Measurements from ENCODE around the gene SHISA9.
"Not testable (repeated sequence)": the region's sequence is repeated elsewhere in the genome, so short reads cannot be mapped to it uniquely, and the experiment has no call there.

SHISA9 gene

GRCh38 chr16:12900599-12901203 is 697 bp upstream of the SHISA9 start:
- DNase-seq: peak; percentile 54

GRCh38 chr16:12901204-12901596 is 198 bp upstream of the SHISA9 start:
- peak; percentile 80 for DNase-seq

DNA sequence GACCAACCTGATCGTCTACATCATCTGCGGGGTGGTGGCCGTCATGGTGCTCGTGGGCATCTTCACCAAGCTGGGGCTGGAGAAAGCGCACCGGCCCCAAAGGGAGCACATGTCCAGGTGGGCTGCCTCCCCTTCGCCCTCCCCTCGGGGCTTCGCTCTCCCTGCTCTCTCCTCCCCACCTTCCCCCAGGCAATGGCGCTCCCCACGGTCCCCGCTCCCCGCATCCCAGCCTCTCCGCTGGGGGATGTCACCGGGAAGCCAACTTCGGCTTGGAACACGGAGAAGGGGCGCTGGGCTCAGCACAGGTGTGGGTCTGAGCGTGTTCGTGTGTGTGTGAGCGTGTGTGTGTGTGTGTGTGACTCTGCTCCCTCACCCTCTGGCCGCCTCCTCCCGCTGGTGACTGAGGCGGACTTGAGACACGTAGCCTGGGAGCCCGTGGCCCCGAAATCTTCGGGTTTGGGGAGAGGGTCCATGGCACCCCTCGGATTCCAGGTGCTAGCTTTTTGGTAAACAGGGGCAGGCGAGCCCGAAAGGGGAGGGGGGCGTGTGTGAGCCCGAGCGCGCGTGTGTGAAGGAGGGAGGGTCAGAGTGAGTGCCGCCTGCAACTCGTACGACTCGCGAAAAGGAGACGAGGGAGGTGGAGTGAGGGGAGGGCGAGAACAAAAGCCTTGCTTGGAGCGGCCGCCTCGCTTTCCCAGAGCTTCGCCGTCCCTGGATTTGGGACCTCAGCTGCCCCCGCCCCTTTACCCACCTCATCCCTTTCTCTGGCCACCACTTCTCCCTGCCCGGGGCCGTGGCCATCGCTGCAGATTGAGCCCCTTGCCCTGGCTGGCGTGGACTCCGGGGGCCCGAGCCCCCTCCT is 1.3 kb downstream of the SHISA9 start:
- peak; percentile 52 for DNase-seq

DNA sequence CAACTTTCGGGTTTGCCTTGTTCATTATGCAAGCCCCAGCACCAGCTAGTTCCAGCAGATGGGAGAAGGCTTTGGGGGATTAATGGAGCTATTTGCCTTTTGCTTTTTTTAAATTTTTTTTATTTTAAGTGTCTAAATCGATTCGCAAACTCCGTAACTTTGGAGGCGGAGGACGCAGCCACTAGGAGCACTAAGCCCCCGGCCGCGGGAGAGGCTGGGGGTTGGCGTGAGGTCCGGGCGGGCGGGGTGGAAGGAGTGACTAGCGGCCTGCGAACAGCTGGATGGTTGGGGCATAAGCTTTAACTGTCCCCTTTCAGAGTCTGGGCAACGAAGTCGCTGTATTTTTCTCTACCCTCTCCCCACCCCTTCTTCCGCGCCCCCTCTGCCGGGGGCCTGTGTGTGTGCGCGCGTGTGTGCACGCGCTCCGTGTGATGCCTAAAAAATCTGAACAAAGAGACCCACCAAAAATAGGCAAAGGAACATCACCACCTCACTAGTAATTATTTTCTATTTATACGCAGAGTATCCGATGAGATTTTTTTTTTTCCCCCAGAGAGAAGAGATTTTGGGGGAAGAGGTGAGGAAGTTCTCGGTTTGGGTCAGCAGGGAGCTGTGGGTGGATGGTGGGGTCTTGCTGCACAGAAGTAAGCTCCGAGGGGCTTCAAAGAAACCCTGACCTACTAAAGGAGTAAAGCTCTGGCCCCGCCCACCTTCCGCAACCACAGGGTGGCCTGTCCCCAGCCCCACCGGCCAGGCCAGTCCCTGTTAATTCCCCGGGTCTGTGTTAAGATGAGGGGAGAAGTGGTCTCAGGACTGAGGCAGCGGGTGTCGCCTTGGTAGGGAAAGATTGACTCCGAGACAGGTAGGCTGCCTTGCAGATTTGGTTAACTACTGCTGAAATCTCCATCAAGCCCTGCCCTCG is 2.3 kb downstream of the SHISA9 start:
- peak; percentile 39 for DNase-seq

DNA sequence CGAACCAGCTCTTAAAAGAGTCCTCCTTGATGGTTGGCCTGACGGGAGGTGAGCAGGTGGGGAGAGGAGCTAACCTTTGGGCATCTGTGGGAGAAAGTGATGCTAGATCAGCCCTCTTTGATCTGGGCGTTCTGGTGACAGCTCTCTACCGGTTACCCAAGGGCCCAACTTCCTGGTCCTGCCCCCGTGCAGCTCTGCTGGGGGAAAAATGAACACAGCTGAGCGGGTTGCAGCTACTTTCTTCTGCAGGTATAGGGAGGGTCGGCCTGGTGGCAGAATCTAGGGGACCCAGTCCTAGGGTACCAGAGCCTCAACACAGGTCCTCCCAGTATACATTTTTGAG is 2.9 kb downstream of the SHISA9 start:
- DNase-seq: no peak

GRCh38 chr16:12906271-12906670 is 4.9 kb downstream of the SHISA9 start:
- no peak for DNase-seq

DNA sequence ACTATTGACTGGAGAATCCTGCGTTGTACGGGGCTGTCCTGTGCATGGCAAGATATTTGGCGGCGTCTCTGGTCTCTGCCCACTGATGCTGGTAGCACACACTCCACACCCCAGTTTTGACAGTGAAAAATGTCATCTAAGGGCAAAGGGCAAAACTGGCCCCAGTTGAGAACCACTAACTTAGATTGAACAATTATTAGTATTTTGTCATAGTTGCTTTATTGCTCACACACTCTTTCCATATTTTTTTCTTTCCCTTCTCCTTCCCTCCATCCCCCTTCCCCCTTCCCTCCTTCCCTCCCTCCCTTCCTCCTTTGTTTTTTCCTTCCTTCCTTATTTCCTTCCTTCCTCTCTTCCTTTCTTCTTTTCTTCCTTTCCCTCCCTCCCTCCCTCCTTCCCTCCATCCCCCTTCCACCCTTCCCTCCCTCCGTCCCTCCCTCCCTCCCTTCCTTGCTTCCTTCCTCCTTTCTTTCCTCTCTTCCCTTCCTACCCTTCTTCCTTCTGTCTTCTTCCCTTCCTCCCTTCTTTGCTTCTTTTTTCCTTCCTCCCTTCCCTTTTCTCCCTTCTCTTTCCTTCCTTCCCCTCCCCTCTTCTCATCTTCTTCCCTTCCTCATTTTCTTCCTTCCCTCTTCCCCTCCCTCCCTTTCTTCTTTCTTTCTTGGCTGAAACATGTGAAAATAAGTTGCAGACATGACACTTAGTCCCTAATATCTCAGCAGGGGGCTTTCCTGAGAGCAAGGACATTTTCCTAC is 5.5 kb downstream of the SHISA9 start:
- no peak for DNase-seq

GRCh38 chr16:12907670-12908233 is 6.4 kb downstream of the SHISA9 start:
- no peak for DNase-seq

DNA sequence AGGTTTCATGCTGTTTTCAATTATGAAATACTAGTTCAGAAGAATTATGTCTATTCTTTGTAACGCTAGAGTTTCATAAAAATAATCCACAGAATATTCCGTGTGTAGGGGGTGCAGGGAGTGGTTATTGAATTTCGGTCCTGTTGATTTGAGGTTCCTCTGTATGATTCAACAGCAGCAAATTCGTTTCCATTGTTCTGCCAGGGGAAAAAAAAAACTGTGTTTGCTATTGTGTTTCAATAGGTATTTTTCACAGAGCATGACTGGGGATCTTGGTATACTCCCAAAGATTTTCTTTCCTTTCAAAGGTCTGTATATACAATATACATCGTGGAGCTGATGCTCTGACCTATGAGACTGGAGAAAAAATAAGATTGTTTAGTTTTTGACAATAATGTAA is 15.8 kb downstream of the SHISA9 start:
- no peak for DNase-seq

DNA sequence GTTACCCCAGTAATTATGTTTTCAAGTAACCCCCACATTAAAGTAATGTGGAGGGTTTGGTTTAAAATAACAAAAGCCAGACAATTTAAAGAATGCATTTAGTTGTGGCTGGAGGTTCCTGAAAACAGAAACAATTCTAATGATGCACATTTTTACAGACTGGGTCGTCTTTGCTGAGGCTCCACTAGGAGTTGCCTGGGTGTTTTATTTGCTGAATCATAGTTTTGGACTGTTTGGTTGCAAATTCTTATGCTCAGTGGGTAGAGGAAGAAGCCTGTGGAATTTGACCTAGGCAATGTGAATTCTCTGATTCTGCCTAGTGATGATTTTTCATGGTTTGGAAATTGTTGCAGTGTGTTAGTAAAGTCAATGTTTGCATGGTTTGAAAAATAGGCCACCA is 16.3 kb downstream of the SHISA9 start:
- no peak for DNase-seq

GRCh38 chr16:12920739-12921138 is 19.3 kb downstream of the SHISA9 start:
- DNase-seq: no peak

GRCh38 chr16:12923640-12924039 is 22.2 kb downstream of the SHISA9 start:
- not testable (repeated sequence) for DNase-seq

- DNase-seq: peak; percentile 28
Observed at GRCh38 chr16:12925026-12925800, 23.8 kb downstream of the SHISA9 start.

DNA sequence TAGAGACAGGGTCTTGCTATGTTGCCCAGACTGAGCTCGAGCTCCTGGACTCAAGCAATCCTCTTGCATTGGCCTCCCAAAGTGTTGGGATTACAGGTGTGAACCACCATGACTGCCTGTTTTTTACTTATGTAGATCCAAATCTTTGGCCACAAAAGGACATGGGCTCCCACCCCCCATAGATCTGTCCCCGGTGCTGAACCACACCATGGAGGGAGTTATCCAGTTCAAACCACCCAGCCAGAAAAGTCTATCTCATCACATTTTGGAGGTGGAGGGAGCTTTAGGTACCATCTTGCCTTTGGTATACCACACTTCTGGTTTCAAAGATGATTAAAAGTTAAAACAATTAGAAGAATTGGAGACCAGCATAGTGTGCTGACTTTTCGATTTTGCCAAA is 26.2 kb downstream of the SHISA9 start:
- DNase-seq: no peak

GRCh38 chr16:12930881-12931280 is 29.5 kb downstream of the SHISA9 start:
- no peak for DNase-seq

DNA sequence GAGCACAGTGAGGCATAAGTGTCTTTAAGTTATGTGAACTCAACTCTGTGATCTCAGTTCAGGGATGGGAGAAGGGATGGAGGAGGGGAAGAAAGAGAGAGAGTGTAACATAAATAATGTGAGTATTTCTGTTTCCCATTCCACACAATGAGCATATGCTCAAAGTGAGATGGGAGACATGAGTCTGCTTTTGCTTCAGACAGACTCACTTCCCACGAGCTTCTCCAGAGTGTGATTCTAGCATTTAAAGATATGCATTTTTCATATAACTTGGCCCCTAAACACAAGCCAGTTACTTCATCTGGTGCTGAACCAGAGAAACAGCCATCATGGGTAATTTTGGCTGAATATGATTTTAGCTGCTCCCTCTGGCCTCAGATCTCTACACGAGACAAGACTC is 35.0 kb downstream of the SHISA9 start:
- no peak for DNase-seq

DNA sequence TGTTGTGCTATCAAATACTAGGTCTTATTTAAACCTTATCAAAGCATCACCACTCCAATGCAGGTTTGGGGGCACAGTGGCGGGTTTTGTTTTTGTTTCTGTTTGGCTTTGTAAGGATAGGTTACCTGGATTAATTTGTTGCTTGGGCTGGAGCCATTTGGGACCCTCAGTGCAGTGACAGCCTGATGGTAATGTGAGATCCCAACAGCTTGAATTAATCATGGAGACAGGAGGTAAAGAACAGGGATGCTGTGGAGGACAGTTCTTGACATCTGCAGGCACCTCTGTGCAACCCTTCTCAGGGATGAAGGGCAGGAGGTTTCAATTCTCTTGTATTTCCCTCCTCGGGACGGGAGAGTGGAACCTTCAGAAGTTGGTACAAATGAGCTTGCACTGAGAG is 40.5 kb downstream of the SHISA9 start:
- DNase-seq: peak; percentile 83

GRCh38 chr16:12942861-12943260 is 41.5 kb downstream of the SHISA9 start:
- DNase-seq: no peak

GRCh38 chr16:12944300-12944699 is 42.9 kb downstream of the SHISA9 start:
- DNase-seq: no peak

GRCh38 chr16:12951392-12951791 is 50.0 kb downstream of the SHISA9 start:
- DNase-seq: no peak

DNA sequence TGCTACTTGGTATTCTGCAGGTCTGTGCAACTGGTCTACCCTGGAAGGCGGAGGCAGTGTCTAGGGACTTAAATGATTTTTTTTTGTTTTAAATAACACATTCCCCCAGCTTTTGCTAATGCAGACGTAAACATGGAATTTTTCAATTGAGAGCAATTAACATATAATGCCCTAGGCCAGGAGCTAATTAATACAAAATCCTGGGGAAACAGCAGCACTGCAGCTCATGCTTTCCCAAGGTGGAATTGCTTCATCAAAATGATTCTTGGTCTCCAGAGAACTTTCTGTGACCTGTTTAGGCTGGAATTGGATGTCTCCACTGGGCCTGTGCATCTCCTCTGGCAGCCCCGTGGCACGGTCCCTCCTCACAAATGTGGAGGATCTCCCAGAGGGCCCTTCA is 50.6 kb downstream of the SHISA9 start:
- no peak for DNase-seq

GRCh38 chr16:12958366-12958765 is 57.0 kb downstream of the SHISA9 start:
- DNase-seq: no peak

All from NCI-H2171 treated with DMSO at 0.1 percent for 48 hours (cell line).